ENCODE results near the gene DCLK2.
"Not testable (repeated sequence)": the region's sequence is repeated elsewhere in the genome, so short reads cannot be mapped to it uniquely, and the experiment has no call there.

Gene DCLK2

GRCh38 chr4:150158041-150158440 lies 79.8 kb downstream of the DCLK2 start:
- no peak for DNase-seq

GRCh38 chr4:150160473-150160872 lies 82.2 kb downstream of the DCLK2 start:
- no peak for DNase-seq

- no peak for DNase-seq
These were observed 82.9 kb downstream of the DCLK2 start for GRCh38 chr4:150161109-150161508.

GRCh38 chr4:150162020-150162419 lies 83.8 kb downstream of the DCLK2 start:
- DNase-seq: not testable (repeated sequence)

GRCh38 chr4:150164055-150164454 lies 85.8 kb downstream of the DCLK2 start:
- no peak for DNase-seq

GRCh38 chr4:150164956-150165629 lies 86.8 kb downstream of the DCLK2 start:
- no peak for DNase-seq

- no peak for DNase-seq
These were observed 88.8 kb downstream of the DCLK2 start for GRCh38 chr4:150167054-150167453.

GRCh38 chr4:150173432-150173861 lies 95.2 kb downstream of the DCLK2 start:
- no peak for DNase-seq

GRCh38 chr4:150173982-150174398 lies 95.7 kb downstream of the DCLK2 start:
- DNase-seq: no peak

GRCh38 chr4:150176547-150176946 lies 98.3 kb downstream of the DCLK2 start:
- DNase-seq: no peak

- DNase-seq: no peak
These were observed 99.9 kb downstream of the DCLK2 start for GRCh38 chr4:150178161-150178560.

GRCh38 chr4:150181536-150181935 lies 103.3 kb downstream of the DCLK2 start:
- no peak for DNase-seq

- DNase-seq: no peak
These were observed 104.5 kb downstream of the DCLK2 start for GRCh38 chr4:150182794-150183193.

GRCh38 chr4:150185033-150185432 lies 106.8 kb downstream of the DCLK2 start:
- DNase-seq: not testable (repeated sequence)

- DNase-seq: no peak
These were observed 114.7 kb downstream of the DCLK2 start for GRCh38 chr4:150192986-150193385.

GRCh38 chr4:150197256-150197655 lies 119.0 kb downstream of the DCLK2 start:
- not testable (repeated sequence) for DNase-seq

- no peak for DNase-seq
These were observed 120.8 kb downstream of the DCLK2 start for GRCh38 chr4:150199056-150199455.

- no peak for DNase-seq
These were observed 126.8 kb downstream of the DCLK2 start for GRCh38 chr4:150205016-150205415.

GRCh38 chr4:150206265-150206664 lies 128.0 kb downstream of the DCLK2 start:
- DNase-seq: no peak

GRCh38 chr4:150206954-150207353 lies 128.7 kb downstream of the DCLK2 start:
- DNase-seq: no peak

- no peak for DNase-seq
These were observed 129.6 kb downstream of the DCLK2 start for GRCh38 chr4:150207871-150208270.

- no peak for DNase-seq
These were observed 131.0 kb downstream of the DCLK2 start for GRCh38 chr4:150209140-150209829.

- no peak for DNase-seq
These were observed 132.8 kb downstream of the DCLK2 start for GRCh38 chr4:150211016-150211415.

- no peak for DNase-seq
These were observed 133.7 kb downstream of the DCLK2 start for GRCh38 chr4:150211799-150212445.
